Activated T-cell treated with anti-CD3 and anti-CD28 coated beads, Interleukin-2, amount 50 U/mL, for 24 hours (primary cell): ENCODE results near the gene MYH9.
"Not testable (repeated sequence)": the region's sequence is repeated elsewhere in the genome, so short reads cannot be mapped to it uniquely, and the experiment has no call there.

ENCODE experiments used
- DNase-seq: peaks from one replicate; pipeline ENCODE4 v3.0.0-alpha.2; 2020
- H3K27ac Mint-ChIP-seq: 2 replicates; pipeline ENCODE4 v1.8.0; 2020; ENCODE audit warnings: mild to moderate bottlenecking, mixed read lengths
- H3K27me3 Mint-ChIP-seq: 2 replicates; pipeline ENCODE4 v1.8.0; 2020; ENCODE audit warnings: mixed read lengths
- H3K36me3 Mint-ChIP-seq: 2 replicates; pipeline ENCODE4 v1.8.0; 2020; ENCODE audit warnings: low read depth, mixed read lengths
- H3K4me1 Mint-ChIP-seq: 2 replicates; pipeline ENCODE4 v1.8.0; 2020; ENCODE audit warnings: low read depth, mixed read lengths
- H3K4me3 Mint-ChIP-seq: 2 replicates; pipeline ENCODE4 v1.8.0; 2020; ENCODE audit warnings: mild to moderate bottlenecking, moderate library complexity, mixed read lengths
- H3K9me3 Mint-ChIP-seq: 2 replicates; pipeline ENCODE4 v1.8.0; 2020; ENCODE audit warnings: mixed read lengths

Gene MYH9

DNA sequence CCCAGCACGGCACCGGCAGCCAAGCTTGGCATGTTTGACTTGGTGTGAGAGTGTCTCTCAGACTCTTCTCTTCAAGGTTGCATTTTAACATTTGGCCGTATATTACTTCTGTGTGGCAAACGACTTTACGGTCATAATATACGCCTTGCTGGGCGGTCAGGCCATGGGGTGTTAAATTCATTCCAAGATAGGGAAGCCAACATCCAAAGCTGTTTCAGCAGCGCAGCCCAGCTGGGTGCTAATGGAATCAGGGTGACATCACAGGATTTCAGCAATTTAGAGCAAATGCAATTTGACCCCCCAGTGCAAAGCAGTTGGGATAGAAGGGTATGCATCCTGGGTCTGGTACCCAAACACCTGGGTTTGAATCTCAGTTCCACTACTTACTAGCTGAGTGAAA, 16.7 kb upstream of the MYH9 start:
- no peaks in the 10 kb centered on the region for H3K9me3 Mint-ChIP-seq
- peaks cover 34% of the 10 kb centered on the region for H3K4me1 Mint-ChIP-seq
- no peak for DNase-seq
- H3K36me3 Mint-ChIP-seq, result no peaks in the 10 kb centered on the region
- no peak overlapping the region for H3K4me3 Mint-ChIP-seq
- no peaks in the 10 kb centered on the region for H3K27me3 Mint-ChIP-seq
- peak overlapping the region; percentile 86 for H3K27ac Mint-ChIP-seq

DNA sequence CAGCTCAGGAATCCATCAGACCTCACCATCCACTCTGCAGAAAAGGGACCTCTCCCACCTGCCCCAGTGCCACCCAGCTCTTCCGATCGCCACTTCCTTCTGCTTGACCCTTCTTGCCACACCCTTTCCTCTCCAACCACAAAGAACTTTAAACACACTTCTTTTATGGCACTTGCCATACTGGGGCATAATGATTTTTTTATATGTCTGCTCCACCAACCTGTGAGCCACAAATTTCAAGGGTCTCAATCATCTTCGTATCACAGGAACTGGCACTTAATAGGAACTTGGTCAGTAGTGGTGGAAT, 11.7 kb upstream of the MYH9 start:
- H3K4me3 Mint-ChIP-seq, result no peak overlapping the region
- H3K36me3 Mint-ChIP-seq, result no peaks in the 10 kb centered on the region
- H3K27ac Mint-ChIP-seq, result no peak overlapping the region
- DNase-seq, result no peak
- H3K4me1 Mint-ChIP-seq, result peaks cover 20% of the 10 kb centered on the region
- H3K27me3 Mint-ChIP-seq, result no peaks in the 10 kb centered on the region
- H3K9me3 Mint-ChIP-seq, result no peaks in the 10 kb centered on the region

DNA sequence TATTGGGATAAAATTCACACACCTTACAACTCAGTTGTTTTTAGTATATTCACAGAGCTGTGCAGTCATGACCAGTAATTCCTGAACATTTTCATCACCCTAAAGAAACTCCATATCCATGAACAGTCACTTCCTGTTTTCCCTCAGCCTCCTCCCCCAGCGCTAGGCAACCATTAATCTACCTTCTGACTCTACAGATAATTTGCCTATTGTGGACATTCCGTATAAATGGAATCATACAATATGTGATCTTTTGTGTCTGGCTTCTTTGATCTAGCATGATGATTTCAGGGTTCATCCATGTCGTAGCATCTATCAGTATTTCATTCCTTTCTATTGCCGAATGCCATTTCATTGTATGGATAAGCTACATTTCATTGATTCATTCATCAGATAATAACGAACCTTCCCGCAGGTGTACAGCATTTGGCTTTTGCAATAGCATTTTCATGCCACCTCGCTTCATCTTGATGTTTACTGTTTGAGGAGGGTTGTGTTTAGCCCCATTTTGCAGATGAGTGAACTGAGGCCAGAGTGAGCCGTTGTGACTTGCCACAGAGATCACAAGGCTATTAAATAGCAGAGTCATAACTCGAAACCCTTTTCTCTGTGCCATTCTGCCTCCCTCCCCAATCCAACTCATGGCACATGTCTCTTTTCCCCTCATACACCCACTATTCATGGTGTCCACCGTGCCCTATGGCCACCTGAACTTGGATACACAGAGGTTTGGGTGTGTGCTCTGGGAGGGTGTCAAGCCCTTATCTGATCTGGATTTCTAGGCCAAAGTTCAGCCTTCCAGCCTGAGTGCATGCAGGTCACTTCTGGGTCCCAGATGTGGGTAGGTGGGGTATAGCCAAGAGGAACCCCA, 11.1 kb upstream of the MYH9 start:
- Mint-ChIP-seq H3K4me3 (no peak overlapping the region), H3K4me1 (peaks cover 19% of the 10 kb centered on the region), H3K27me3 (no peaks in the 10 kb centered on the region), H3K27ac (no peak overlapping the region), H3K9me3 (no peaks in the 10 kb centered on the region), H3K36me3 (no peaks in the 10 kb centered on the region)
- DNase-seq, result no peak

DNA sequence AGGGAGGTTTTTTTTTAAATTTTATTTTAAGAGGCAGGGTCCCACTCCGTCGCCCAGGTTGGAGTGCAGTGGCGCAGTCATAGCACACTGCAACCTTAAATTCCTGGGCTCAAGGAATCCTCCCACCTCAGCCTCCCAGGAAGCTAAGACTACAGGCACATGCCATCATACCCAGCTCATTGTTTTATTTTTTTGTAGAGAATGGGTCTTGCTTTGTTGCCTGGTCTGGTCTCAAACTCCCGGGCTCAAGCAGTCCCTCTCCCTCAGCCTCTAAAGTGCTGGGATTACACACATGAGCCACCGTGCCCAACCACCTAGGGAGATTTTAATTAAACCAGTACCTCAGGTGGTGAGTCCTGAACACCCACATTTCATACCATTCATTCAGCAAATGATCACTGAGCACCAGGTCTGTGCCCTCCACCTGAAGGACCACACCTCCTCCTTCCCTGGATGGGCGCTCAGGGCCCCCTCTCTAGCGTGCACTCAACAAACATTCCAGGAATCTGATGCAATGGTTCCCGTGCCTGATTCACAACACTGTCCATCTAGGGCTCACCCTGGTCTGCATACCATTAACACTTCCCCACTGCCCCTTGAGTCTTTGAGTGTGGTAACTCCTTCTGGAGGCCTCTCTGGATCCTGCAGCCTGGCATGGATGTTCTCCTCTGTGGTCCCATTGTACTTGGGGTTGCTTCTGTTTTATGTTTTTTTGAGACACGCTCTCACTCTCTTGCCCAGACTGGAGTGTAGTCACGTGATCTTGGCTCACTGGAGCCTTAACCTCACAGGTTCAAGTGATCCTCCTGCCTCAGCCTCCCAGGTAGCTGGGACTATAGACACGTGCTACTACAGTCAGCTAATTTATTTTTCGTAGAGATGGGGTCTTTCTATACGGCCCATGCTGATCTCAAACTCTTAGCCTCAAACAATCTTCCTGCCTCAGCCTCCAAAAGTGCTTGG, 9.6 kb upstream of the MYH9 start:
- Mint-ChIP-seq H3K4me1 (peaks cover 23% of the 10 kb centered on the region), H3K27ac (no peak overlapping the region), H3K9me3 (no peaks in the 10 kb centered on the region), H3K36me3 (no peaks in the 10 kb centered on the region), H3K4me3 (no peak overlapping the region), H3K27me3 (no peaks in the 10 kb centered on the region)
- DNase-seq, result no peak

DNA sequence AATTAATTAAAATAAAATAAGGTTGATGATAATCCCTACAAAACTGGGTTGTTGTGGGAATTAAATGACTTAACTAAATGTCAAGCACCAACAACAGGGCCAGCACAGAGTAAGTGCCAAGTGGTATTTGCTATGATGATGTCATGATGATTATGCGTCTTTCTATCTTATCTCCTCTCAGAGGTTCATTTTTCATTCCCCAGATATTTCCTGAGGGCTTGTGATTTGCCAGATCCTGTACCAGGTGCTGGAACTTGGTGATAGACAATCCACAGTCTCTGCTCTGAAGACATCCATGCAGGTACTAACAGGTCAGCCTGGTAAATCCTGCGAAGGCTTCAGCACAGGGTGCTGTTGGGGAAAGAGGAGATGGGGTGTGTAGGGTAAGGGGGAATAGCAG, 8.1 kb upstream of the MYH9 start:
- Mint-ChIP-seq H3K4me1 (peaks cover 22% of the 10 kb centered on the region), H3K27ac (no peak overlapping the region), H3K9me3 (no peaks in the 10 kb centered on the region), H3K4me3 (no peak overlapping the region), H3K27me3 (no peaks in the 10 kb centered on the region), H3K36me3 (no peaks in the 10 kb centered on the region)
- DNase-seq, result no peak

DNA sequence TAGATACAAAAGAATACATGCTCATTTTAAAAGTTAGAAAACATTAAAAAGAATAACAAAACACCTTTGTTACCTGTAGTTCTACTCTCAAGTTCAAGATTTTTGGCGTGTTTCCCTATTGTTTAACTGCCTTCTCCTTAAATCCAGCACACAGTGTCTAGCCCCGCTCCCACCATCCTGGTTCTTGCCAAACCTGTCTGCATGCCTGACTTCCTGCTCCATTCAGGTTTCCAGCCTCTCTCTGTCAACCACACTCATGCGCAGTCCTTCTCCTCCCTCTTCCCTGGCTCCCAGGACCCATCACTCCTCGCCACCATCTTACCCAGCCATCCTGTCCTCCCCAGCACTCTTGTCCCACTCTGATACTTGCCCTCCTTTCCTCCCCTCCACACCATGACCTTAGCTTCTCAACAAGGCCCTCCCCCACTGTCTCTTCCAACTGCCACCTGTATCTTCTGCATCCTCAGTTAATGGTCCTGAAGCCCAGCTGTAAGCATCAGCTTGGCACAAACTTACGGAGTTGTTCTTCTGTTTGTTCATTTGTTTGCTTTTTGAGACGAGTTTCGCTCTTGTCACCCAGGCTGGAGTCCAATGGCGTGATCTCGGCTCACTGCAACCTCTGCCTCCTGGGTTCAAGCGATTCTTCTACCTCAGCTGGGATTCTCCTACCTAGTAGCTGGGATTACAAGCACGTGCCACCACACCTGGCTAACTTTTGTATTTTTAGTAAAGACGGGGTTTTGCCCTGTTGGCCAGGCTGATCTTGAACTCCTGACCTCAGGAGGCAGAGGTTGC, 7.5 kb upstream of the MYH9 start:
- no peak overlapping the region for H3K27ac Mint-ChIP-seq
- no peak overlapping the region for H3K4me3 Mint-ChIP-seq

DNA sequence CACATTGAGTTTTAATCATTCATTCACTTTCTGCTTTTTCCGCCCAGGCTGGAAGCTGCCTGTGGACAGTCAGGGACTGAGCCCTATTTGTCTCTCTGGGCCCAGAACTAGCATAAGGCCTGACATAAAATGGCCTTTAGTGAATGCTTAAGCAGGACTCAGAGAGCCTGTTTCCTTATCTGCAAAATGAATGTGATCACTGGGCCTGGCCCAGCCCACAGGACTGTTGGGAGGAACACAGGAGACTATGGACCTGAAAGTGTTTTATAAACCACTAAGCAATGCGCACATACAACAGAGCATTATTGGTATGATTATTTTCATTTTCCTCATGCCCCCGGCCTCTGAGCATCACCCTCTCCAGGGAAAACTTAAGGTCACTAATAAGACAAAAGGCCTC, 3.9 kb upstream of the MYH9 start:
- Mint-ChIP-seq H3K27me3 (no peaks in the 10 kb centered on the region), H3K36me3 (peaks cover 4% of the 10 kb centered on the region), H3K27ac (no peak overlapping the region), H3K4me1 (peaks cover 18% of the 10 kb centered on the region), H3K9me3 (no peaks in the 10 kb centered on the region), H3K4me3 (no peak overlapping the region)
- DNase-seq, result no peak

More for the DNA sequence above, 7.5 kb upstream of the MYH9 start:
- no peak for DNase-seq
- H3K4me1 Mint-ChIP-seq, result peaks cover 22% of the 10 kb centered on the region
- H3K27me3 Mint-ChIP-seq, result no peaks in the 10 kb centered on the region
- H3K9me3 Mint-ChIP-seq, result no peaks in the 10 kb centered on the region
- H3K36me3 Mint-ChIP-seq, result no peaks in the 10 kb centered on the region

DNA sequence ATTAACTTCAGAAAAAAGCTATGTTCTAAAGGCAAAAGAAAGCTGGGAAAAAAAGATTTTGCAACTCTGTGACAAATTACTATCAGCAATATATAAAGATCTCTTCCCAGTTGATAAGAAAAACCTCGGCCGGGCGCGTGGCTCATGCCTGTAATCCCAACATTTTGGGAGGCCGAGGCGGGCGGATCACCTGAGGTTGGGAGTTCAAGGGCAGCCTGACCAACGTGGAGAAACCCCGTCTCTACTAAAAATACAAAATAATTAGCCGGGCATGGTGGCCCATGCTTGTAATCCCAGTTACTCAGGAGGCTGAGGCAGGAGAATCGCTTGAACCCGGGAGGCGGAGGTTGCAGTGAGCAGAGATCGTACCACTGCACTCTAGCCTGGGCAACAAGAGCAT, 1.4 kb upstream of the MYH9 start:
- Mint-ChIP-seq H3K4me1 (peaks cover 30% of the 10 kb centered on the region), H3K36me3 (peaks cover 28% of the 10 kb centered on the region), H3K4me3 (peak overlapping the region; percentile 85)
- H3K27me3 Mint-ChIP-seq, DNase-seq, H3K27ac Mint-ChIP-seq, H3K9me3 Mint-ChIP-seq: not testable (repeated sequence)

DNA sequence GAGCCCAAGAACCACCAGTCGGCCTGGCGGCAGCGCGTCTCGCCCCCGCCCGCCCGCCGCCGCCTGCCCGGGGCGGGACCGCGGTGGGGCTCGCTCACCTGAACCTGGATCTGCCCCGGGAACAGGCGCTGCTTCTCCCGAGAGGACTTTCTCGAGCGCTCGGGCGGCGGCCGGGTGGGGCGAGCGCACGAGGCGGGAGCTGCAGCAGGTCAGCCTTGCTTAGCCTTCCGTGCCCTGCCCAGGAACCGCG, 133 bp downstream of the MYH9 start:
- Mint-ChIP-seq H3K36me3 (peaks cover 43% of the 10 kb centered on the region), H3K4me3 (peak overlapping the region; percentile 85), H3K27ac (peak overlapping the region; percentile 85), H3K4me1 (peaks cover 39% of the 10 kb centered on the region), H3K27me3 (no peaks in the 10 kb centered on the region), H3K9me3 (no peaks in the 10 kb centered on the region)
- no peak for DNase-seq

DNA sequence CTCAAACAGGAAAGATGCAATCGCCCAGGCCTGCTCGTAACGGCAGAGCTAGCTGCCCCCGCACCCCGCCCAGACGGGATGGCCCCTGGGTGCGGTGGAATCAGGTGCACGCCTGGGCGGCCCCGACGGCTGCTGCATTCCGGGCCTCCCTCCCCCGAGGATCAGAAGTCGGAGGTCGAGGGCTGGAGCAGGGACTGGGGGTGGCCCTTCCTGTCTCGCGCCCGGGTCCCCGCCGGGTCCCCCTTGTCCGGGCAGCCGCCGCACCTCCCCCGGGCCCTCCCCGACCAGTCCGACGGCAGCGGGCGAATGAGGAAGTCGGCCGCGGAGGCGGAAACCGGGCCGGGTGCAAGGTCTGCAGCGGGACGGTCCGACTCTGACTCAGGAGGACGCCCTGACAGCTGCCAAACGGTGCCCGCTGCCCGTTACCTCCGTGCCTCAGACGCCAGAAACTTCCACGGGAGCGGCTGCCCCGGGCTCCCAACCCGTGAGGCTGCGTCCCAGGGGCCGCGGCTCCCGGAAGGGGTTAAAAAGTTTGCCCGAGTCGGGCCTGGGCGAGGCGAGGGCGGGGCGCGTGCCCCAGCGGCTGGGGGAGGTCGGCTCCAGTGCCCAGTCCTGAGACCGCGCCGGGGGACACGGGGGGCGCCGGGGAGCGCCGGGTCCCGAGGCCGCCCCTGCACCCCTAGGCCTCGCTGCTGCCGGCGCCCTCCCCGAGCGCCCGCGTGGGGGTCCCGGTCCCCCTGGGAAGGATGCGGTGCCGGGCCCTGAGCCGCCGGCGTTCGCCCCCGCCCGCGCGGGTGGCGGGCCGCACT, 663 bp downstream of the MYH9 start:
- peak; percentile 79 for DNase-seq
- Mint-ChIP-seq H3K4me3 (peak overlapping the region; percentile 89), H3K4me1 (peaks cover 42% of the 10 kb centered on the region), H3K36me3 (peaks cover 47% of the 10 kb centered on the region), H3K9me3 (no peaks in the 10 kb centered on the region), H3K27ac (peak overlapping the region; percentile 97), H3K27me3 (no peaks in the 10 kb centered on the region)

DNA sequence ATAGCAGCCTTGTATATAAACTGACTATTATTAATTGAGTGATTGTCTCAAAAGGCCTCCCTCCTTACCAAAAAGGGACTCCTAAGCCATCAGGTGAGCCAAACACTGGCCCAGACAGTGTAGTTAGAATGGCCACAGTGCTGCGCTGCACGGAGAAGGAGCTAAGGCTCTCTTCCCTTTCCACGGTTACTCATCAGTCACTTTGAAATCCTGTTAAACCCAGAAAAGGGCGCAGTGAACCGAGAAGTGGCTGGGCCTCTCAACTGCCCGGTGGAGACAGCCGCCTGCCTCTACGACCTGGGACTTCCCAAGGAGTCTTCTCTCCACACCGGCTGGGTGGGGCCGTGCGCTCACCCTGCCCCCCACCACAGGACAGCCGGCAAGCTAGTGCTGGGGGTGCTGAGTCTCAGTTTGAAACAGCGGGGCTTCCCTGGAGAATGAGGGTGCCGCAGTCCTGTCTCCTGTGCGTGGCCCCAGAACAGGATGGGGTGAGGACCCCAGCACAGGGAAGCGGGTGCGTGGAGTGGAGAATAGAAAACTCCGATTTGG, 1.3 kb downstream of the MYH9 start:
- Mint-ChIP-seq H3K4me1 (peaks cover 48% of the 10 kb centered on the region), H3K27ac (peak overlapping the region; percentile 97), H3K4me3 (peak overlapping the region; percentile 89), H3K27me3 (no peaks in the 10 kb centered on the region), H3K9me3 (no peaks in the 10 kb centered on the region), H3K36me3 (peaks cover 52% of the 10 kb centered on the region)
- peak; percentile 75 for DNase-seq

DNA sequence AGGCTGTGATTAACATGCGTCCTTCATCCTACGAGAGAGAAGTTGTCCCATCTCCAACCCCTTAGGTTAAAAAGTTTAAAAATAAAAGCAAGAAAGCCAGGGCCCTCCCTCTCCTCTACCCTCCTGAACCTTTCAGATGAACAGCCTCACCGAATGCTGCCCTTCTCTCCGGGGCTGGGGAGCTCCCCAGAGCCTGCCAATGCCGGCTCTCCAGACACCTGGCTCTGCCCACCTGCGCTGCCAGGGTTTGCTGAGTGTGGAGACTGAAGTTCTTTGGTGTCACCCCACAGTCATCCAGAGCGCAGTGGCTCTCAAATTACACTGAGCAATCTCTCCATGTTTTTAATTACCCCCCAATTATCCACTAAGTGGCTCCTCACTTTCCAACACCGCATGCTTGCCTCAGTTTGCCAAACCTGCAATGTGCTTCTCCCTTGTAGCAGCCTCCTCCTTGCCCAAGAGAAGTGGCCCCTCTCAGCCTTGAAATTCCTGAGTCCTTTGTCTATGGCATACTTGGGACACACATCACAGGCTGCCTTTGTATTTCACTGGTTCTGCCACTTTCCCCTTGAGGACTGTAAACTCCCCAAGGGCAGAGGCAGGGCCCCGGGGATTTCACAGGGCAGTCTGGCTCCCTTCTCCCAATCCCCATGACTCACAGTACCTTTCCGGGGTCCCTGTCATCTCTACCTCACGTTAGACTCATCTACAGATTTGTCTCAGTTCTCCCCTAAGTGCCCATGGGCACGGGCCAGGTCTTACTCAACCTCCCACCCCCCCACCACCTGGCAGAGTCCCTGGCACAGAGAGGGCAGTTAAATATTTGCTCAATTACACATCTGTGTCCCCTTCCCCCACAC, 2.0 kb downstream of the MYH9 start:
- DNase-seq, result peak; percentile 73
- Mint-ChIP-seq H3K36me3 (peaks cover 59% of the 10 kb centered on the region), H3K9me3 (no peaks in the 10 kb centered on the region)

More for the DNA sequence above, 2.0 kb downstream of the MYH9 start:
- Mint-ChIP-seq H3K27me3 (no peaks in the 10 kb centered on the region), H3K4me1 (peaks cover 54% of the 10 kb centered on the region), H3K27ac (peak overlapping the region; percentile 97), H3K4me3 (peak overlapping the region; percentile 89)
